Fibroblast of lung (primary cell): Measurements from ENCODE around the gene LSM2. TPM values are rescaled to one million over a fixed set of nuclear protein-coding genes. Genes with fewer than 3 reads are reported as not detected.
A peak's percentile ranks its signal among the peaks of the same experiment; 100 is the strongest.

Experiments used
- DNase-seq, 2 donors: peaks; one replicate each; pipeline versions ENCODE4 v3.0.0 to v3.0.0-alpha.2; 2010; ENCODE audit warnings: low read depth in 2 of 2
- H2AFZ ChIP-seq: 2 replicates; pipeline ENCODE4 v1.5.1; 2012; ENCODE audit warnings: low read length, control low read depth, inconsistent platforms
- H3K27ac ChIP-seq: 2 replicates; pipeline ENCODE4 v1.5.1; 2011; ENCODE audit warnings: low read length, control low read depth; ENCODE audit not compliant: insufficient read depth
- H3K27me3 ChIP-seq: 2 replicates; pipeline ENCODE4 v1.5.1; 2011; ENCODE audit warnings: mild to moderate bottlenecking, low read length; ENCODE audit not compliant: control insufficient read depth, insufficient read depth
- H3K36me3 ChIP-seq: 2 replicates; pipeline ENCODE4 v1.5.1; 2011; ENCODE audit warnings: low read length; ENCODE audit not compliant: control insufficient read depth, insufficient read depth
- H3K4me1 ChIP-seq: 2 replicates; pipeline ENCODE4 v1.5.1; 2011; ENCODE audit warnings: low read length; ENCODE audit not compliant: control insufficient read depth, insufficient read depth; ENCODE audit errors: extremely low read depth
- H3K4me2 ChIP-seq: 2 replicates; pipeline ENCODE4 v1.5.1; 2011; ENCODE audit warnings: low read length, control low read depth; ENCODE audit not compliant: insufficient read depth; ENCODE audit errors: extremely low read depth
- H3K4me3 ChIP-seq, 4 experiments: fragments of 200-600 bp in 1 of 4; sonication (generic) in 1 of 4; replicated peaks in 1 of 4; 2 replicates each; pipeline ENCODE4 v1.5.1; 2011 to 2016; ENCODE audit warnings: low read length in 4 of 4, low read depth in 3 of 4, mild to moderate bottlenecking in 3 of 4, control low read depth in 2 of 4, inconsistent platforms in 1 of 4, mixed read lengths in 1 of 4; ENCODE audit not compliant: insufficient read depth in 1 of 4; ENCODE audit errors: control extremely low read depth in 1 of 4
- H3K79me2 ChIP-seq: 2 replicates; pipeline ENCODE4 v1.5.1; 2012; ENCODE audit warnings: mild to moderate bottlenecking, low read length, inconsistent platforms; ENCODE audit not compliant: control insufficient read depth, insufficient read depth
- H3K9ac ChIP-seq: 2 replicates; pipeline ENCODE4 v1.5.1; 2011; ENCODE audit warnings: mild to moderate bottlenecking, low read length, control low read depth; ENCODE audit not compliant: insufficient read depth
- H3K9me3 ChIP-seq: 2 replicates; pipeline ENCODE4 v1.5.1; 2012; ENCODE audit warnings: low read depth, low read length; ENCODE audit not compliant: control insufficient read depth, insufficient read depth
- H4K20me1 ChIP-seq: 2 replicates; pipeline ENCODE4 v1.5.1; 2011; ENCODE audit warnings: low read length; ENCODE audit not compliant: control insufficient read depth, insufficient read depth; ENCODE audit errors: extremely low read depth
- CTCF ChIP-seq, 2 donors: IDR thresholded peaks in 1 of 2; conservative IDR thresholded peaks in 1 of 2; 1 replicate in 1 of 2; 2 replicates in 1 of 2; pipeline ENCODE4 v1.5.1; 2011 to 2012; ENCODE audit warnings: low read length in 2 of 2, control low read depth in 1 of 2, inconsistent platforms in 1 of 2, low read depth in 1 of 2, mild to moderate bottlenecking in 1 of 2
- EZH2 ChIP-seq: IDR thresholded peaks from 2 replicates; pipeline ENCODE4 v1.5.1; 2012; ENCODE audit warnings: low read length, control low read depth, mild to moderate bottlenecking; ENCODE audit errors: missing control alignments
- polyA plus RNA-seq, 2 donors: library from polyadenylated mRNA; depleted of rRNA in 1 of 2; stranded (reverse) in 1 of 2; unstranded in 1 of 2; fragments of >200 nt; gene quantifications; 2 replicates each; pipeline ENCODE4 v1.2.1, GENCODE V29; 2011 to 2012; ENCODE audit warnings: missing spikeins in 1 of 2
- total RNA-seq: library from RNA; depleted of rRNA; stranded (reverse); fragments of >200 nt; gene quantifications from 2 replicates; pipeline ENCODE4 v1.2.1, GENCODE V29; 2014

LSM2 gene
- total and polyA plus RNA-seq, 2 donors (not counting 1 experiment from before 2014, with no cell fraction given) = 24.3 to 34.7 TPM

- H3K4me3 ChIP-seq = no peak overlapping the region
- no peaks in the 10 kb centered on the region for H3K79me2 ChIP-seq
- no peaks in the 10 kb centered on the region for H3K27me3 ChIP-seq
- H3K9ac ChIP-seq = no peak overlapping the region
- H3K27ac ChIP-seq = no peak overlapping the region
- H3K4me2 ChIP-seq = no peak overlapping the region
- no peak for TF ChIP-seq CTCF (conservative IDR thresholded peaks at IDR 0.05 in 1 of 2, IDR thresholded peaks at IDR 0.05 in 1 of 2; ENCODE audit: low read depth in 1 of 2, low read length in 2 of 2)
- TF ChIP-seq EZH2 = no peak
- H3K9me3 ChIP-seq = no peaks in the 10 kb centered on the region
- H2AFZ ChIP-seq = no peak overlapping the region
- peaks cover 7% of the 10 kb centered on the region for H3K4me1 ChIP-seq
- peaks cover 8% of the 10 kb centered on the region for H3K36me3 ChIP-seq
- H4K20me1 ChIP-seq = no peaks in the 10 kb centered on the region
- DNase-seq = no peak
Measured at GRCh38 chr6:31775633-31776484, 30.9 kb downstream of the LSM2 start.

- Histone ChIP-seq H2AFZ (no peak overlapping the region), H3K79me2 (no peaks in the 10 kb centered on the region), H3K9ac (no peak overlapping the region), H3K27ac (no peak overlapping the region), H3K36me3 (peaks cover 6% of the 10 kb centered on the region), H3K9me3 (no peaks in the 10 kb centered on the region), H3K4me1 (peaks cover 7% of the 10 kb centered on the region), H3K27me3 (no peaks in the 10 kb centered on the region), H3K4me2 (no peak overlapping the region), H3K4me3 (no peak overlapping the region), H4K20me1 (no peaks in the 10 kb centered on the region)
- TF ChIP-seq CTCF (conservative IDR thresholded peaks at IDR 0.05 in 1 of 2, IDR thresholded peaks at IDR 0.05 in 1 of 2; ENCODE audit: low read depth in 1 of 2, low read length in 2 of 2) = no peak
- no peak for TF ChIP-seq EZH2
- no peak for DNase-seq
Measured at GRCh38 chr6:31775184-31775583, 31.6 kb downstream of the LSM2 start.

- H3K27me3 ChIP-seq = no peaks in the 10 kb centered on the region
- peak; percentile 40 to 61 for DNase-seq
- no peaks in the 10 kb centered on the region for H3K9me3 ChIP-seq
- H4K20me1 ChIP-seq = no peaks in the 10 kb centered on the region
- no peaks in the 10 kb centered on the region for H3K36me3 ChIP-seq
- no peak for TF ChIP-seq CTCF (conservative IDR thresholded peaks at IDR 0.05 in 1 of 2, IDR thresholded peaks at IDR 0.05 in 1 of 2; ENCODE audit: low read depth in 1 of 2, low read length in 2 of 2)
- TF ChIP-seq EZH2 = no peak
- no peak overlapping the region for H2AFZ ChIP-seq
- no peak overlapping the region for H3K4me3 ChIP-seq
- H3K27ac ChIP-seq = no peak overlapping the region
- H3K4me2 ChIP-seq = no peak overlapping the region
- H3K4me1 ChIP-seq = peaks cover 3% of the 10 kb centered on the region
- H3K79me2 ChIP-seq = no peaks in the 10 kb centered on the region
- H3K9ac ChIP-seq = no peak overlapping the region
Measured at GRCh38 chr6:31771992-31772358, 34.8 kb downstream of the LSM2 start.
